GM18526 (cell line): Measurements from ENCODE around the gene ARSI.

Source experiments
- POLR2A ChIP-seq: IDR thresholded peaks from 3 replicates; pipeline ENCODE4 v1.6.1; 2011; ENCODE audit not compliant: insufficient read length; ENCODE audit errors: extremely low read depth

The ARSI gene

GRCh38 chr5:150335778-150336177, 33.1 kb upstream of the ARSI start:
- TF ChIP-seq POLR2A, result no peak

- no peak for TF ChIP-seq POLR2A
Observed at GRCh38 chr5:150333400-150333799, 30.7 kb upstream of the ARSI start.

- TF ChIP-seq POLR2A, result no peak
Observed at GRCh38 chr5:150329881-150330876, 27.5 kb upstream of the ARSI start.

- TF ChIP-seq POLR2A, result no peak
Observed at GRCh38 chr5:150329038-150329437, 26.3 kb upstream of the ARSI start.

- no peak for TF ChIP-seq POLR2A
Observed at GRCh38 chr5:150328515-150328914, 25.8 kb upstream of the ARSI start.

DNA sequence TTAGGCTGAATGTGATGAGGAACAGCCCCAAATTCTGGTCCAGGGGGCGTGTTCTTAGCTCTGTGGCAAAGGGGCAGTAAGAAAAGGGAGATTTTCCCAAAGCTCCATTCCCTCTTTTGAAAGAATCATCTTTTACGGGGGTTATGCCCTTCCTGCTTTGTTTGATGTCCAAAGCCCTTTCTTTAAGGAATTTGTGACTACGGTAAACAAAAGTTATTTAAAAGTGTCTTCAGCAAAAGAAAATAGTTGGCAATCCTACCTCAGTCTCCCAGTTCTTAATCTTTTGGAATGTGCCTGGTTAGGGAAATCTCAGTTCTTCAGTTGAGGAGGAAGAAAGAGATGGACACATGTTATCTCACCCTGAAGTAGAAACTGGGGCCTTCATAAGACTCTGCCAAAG, 24.4 kb upstream of the ARSI start:
- TF ChIP-seq POLR2A, result no peak

DNA sequence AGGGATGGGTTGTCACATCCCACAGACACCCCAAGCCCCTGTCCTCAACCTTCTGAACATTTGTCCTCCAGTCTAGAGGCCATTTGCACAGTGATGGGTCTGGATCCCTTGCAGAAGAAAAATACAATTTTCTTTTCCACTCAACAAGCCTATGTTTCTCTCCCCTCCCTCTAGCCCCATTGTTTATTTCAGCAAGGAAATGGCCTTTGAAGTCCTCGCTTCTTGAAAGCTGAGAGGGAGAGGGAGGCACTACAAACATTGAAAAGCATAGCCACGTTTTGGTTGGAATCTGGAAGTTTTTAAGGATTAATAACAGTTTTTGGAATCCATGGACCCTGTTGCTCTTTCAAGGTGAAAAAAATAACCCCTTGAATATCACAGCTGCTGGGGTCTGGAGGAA, 24.0 kb upstream of the ARSI start:
- no peak for TF ChIP-seq POLR2A

- TF ChIP-seq POLR2A, result no peak
Observed at GRCh38 chr5:150325426-150325825, 22.7 kb upstream of the ARSI start.

DNA sequence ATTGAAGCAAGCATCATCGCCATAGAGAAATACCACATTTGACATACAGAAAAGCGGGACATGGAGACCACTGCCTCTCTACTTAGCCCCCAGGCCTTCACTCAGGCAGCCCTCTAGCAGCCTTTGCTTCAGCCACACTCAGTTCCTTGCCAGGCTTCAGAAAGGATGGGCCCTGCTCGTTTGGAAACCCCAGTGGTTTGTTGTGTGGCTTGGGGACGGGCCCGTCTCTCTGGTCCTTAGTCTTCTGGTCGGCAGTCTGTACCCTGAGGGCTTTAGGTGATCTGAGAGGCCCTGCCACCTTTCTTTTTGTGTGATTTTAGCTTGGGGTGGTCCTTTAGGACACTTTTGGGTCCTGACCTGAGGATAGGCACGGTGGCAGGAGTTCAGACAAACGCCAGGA, 21.1 kb upstream of the ARSI start:
- TF ChIP-seq POLR2A, result no peak

GRCh38 chr5:150323092-150323491, 20.4 kb upstream of the ARSI start:
- TF ChIP-seq POLR2A, result no peak

DNA sequence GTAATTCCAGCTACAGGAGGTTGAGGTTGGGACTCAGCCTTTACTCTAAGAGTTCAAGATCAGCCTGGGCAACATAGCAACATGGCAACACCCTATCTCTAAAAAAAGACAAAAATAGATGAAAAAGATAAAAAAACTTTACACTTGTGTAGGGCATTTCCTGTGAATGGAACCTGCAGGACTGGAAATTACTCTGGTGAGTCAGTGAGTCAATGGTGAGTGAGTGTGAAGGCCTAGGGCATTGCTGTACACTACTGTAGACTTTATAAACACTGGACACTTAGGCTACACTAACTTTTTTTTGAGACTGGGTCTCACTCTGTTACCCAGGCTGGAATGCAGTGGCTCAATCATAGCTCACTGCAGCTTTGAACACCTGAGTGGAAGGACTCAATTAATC, 19.5 kb upstream of the ARSI start:
- no peak for TF ChIP-seq POLR2A

GRCh38 chr5:150321784-150322183, 19.1 kb upstream of the ARSI start:
- TF ChIP-seq POLR2A, result no peak

- TF ChIP-seq POLR2A, result no peak
Observed at GRCh38 chr5:150321211-150321610, 18.5 kb upstream of the ARSI start.

DNA sequence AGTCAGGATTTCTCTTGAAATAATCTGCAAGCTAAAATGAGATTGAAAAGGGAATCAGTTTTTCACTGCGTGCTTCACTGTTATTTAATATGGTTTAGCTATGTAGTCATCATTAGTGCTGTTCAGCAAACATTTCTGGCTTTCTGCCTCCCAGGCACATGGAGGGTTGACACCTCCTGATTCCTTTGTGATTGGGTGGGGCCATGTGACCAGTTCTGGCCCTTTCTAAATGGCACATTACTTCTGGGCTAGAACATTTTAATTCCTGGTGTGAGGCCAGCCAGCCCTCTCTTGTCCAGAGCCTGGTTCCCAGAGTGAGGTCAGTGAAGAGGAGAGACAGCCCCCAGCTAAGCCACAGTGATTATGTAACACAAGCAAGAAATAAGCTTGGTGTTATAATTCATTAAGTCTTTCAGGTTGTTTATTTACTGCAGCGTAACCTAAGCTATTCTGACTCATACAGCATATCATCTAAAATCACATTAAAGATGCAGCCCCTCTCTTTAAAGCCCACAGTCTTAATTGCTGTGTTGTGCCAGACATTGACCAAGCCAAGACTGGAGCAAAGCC, 17.4 kb upstream of the ARSI start:
- no peak for TF ChIP-seq POLR2A

GRCh38 chr5:150319484-150319790, 16.7 kb upstream of the ARSI start:
- TF ChIP-seq POLR2A, result no peak

DNA sequence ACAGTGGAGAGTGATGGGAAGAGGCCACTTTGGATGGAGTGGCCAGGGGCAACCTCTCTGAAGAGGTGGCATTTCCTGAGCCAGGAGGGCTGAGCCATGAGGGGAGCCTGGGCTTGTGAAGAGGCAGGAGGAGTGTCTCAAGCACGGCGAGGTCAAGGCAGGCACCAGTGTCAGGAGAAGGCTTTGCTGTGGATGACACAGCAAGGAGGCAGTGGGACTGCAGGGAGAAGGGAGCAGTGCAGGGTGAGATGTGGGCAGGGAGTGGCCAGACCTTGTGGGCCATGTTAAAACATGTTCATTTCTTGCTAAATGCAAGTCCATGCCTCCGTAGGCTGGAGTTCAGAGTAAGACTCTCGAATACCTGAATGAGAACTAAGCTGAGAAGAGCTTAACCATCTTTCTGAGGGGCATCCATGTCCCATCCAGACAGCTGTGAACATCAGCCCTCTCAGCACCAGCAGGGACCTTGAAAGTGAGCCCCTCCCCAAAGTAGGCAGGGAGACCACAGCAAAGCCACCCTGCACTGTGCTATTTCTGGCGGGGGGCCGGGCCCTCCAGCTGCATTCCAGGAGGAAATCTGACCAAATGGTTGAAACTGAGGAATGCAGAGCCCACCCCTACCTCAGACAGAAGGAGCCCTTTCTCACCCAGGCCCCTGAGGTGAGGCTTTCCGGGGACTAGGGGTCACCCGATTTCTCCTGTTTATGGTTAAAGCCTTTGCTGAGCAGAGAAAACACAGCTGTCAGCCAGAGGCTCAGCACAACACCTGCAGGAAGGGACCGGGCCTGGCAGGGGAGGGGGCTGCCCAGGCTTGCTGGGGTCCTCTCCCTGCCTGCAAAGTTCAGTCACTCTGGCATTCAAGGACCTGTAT, 16.1 kb upstream of the ARSI start:
- no peak for TF ChIP-seq POLR2A
